AG09319 (cell line): Measurements from ENCODE around the gene DIPK1B.

Experiments used
- DNase-seq: peaks from one replicate; pipeline ENCODE4 v3.0.0-alpha.2; 2010; ENCODE audit warnings: low read depth; ENCODE audit errors: extremely low read depth
- CTCF ChIP-seq: IDR thresholded peaks from 2 replicates; pipeline ENCODE4 v1.5.1; 2011; ENCODE audit warnings: low read depth, mild to moderate bottlenecking, inconsistent platforms, low read length, moderate library complexity

DIPK1B gene

GRCh38 chr9:136679431-136679941, 32.9 kb upstream of the DIPK1B start:
- TF ChIP-seq CTCF: no peak
- no peak for DNase-seq

- TF ChIP-seq CTCF: no peak
- no peak for DNase-seq
These were observed 31.3 kb upstream of the DIPK1B start for GRCh38 chr9:136681029-136681428.

- TF ChIP-seq CTCF: no peak
- no peak for DNase-seq
These were observed 30.2 kb upstream of the DIPK1B start for GRCh38 chr9:136681945-136682699.

GRCh38 chr9:136682710-136683109, 29.7 kb upstream of the DIPK1B start:
- no peak for DNase-seq
- no peak for TF ChIP-seq CTCF

GRCh38 chr9:136683173-136683745, 29.1 kb upstream of the DIPK1B start:
- DNase-seq: no peak
- no peak for TF ChIP-seq CTCF

GRCh38 chr9:136683755-136684154, 28.6 kb upstream of the DIPK1B start:
- TF ChIP-seq CTCF: no peak
- DNase-seq: no peak

GRCh38 chr9:136684339-136684738, 28.0 kb upstream of the DIPK1B start:
- TF ChIP-seq CTCF: no peak

More at GRCh38 chr9:136684339-136684738, 28.0 kb upstream of the DIPK1B start:
- DNase-seq: no peak
